K562 (cell line): ENCODE measurements around the gene MYO1D. TPM values are rescaled to one million over a fixed set of nuclear protein-coding genes. Genes with fewer than 3 reads are reported as not detected.

Experiments used
- ATAC-seq: fragments of 200-7000 bp; cut with Tn5 transposase; 3 replicates; pipeline ENCODE4 v1.9.1; 2020; ENCODE audit warnings: moderate library complexity
- BruUV-seq: library from RNA; stranded (reverse); fragments of 400-500 nt; replicated peaks from 2 replicates; lab custom pipeline; 2021; lab: Mats Ljungman, UMichigan
- CTCF ChIA-PET: fragments of 300-600 bp; formaldehyde crosslinking; extraction: SDS; loops from one replicate; lab custom pipeline; 2021; ENCODE audit warnings: low intra/inter-chr PET ratio; lab: Yijun Ruan, JAX
- POLR2A ChIA-PET: fragments of 300-600, 350-650 bp; sonication (Branson Sonifier 250); formaldehyde crosslinking; extraction: SDS; loops from one replicate; lab custom pipeline; 2021; ENCODE audit warnings: antibody characterized with exemption, inconsistent platforms; lab: Yijun Ruan, JAX
- DNase-seq, 4 experiments: peaks; one replicate each; pipeline versions ENCODE4 v3.0.0 to v3.0.0-alpha.2; 2011 to 2018; ENCODE audit warnings: low spot score in 3 of 4, mixed read lengths in 3 of 4; ENCODE audit errors: extremely low read depth in 1 of 4
- FAIRE-seq: peaks from 2 replicates; lab custom pipeline; 2011; peaks lifted over from hg19 to GRCh38; lab: Jason Lieb, UNC
- H2AFZ ChIP-seq: 2 replicates; pipeline ENCODE4 v1.6.0; 2011; ENCODE audit warnings: low read depth, low read length, control low read depth, inconsistent platforms
- H3K27ac ChIP-seq: fragments of 200-600 bp; 3 replicates; pipeline ENCODE4 v1.8.0; 2011; ENCODE audit warnings: low read depth, mild to moderate bottlenecking, control low read depth, inconsistent platforms, low read length, moderate library complexity, mixed read lengths; ENCODE audit errors: extremely low read depth
- H3K27me3 ChIP-seq, 2 experiments: fragments of 300-600 bp in 1 of 2; 2 replicates in 1 of 2; 3 replicates in 1 of 2; pipeline versions ENCODE4 v1.6.0 to v1.8.0; 2011; ENCODE audit warnings: inconsistent platforms in 2 of 2, low read length in 2 of 2, mild to moderate bottlenecking in 1 of 2, mixed read lengths in 1 of 2, moderate library complexity in 1 of 2; ENCODE audit not compliant: control insufficient read depth in 2 of 2, insufficient read depth in 2 of 2
- H3K36me3 ChIP-seq: fragments of 300-600 bp; 3 replicates; pipeline ENCODE4 v1.8.0; 2011; ENCODE audit warnings: mild to moderate bottlenecking, low read length, inconsistent platforms; ENCODE audit not compliant: control insufficient read depth, insufficient read depth
- H3K4me1 ChIP-seq, 2 experiments: fragments of 200-600 bp in 1 of 2; replicated peaks in 1 of 2; 2 replicates in 1 of 2; 3 replicates in 1 of 2; pipeline versions ENCODE4 v1.5.1 to v1.8.0; 2011; ENCODE audit warnings: inconsistent platforms in 2 of 2, low read length in 2 of 2, mild to moderate bottlenecking in 1 of 2, mixed read lengths in 1 of 2, moderate library complexity in 1 of 2; ENCODE audit not compliant: control insufficient read depth in 2 of 2, insufficient read depth in 2 of 2
- H3K4me2 ChIP-seq: 2 replicates; pipeline ENCODE4 v1.6.1; 2011; ENCODE audit warnings: low read length, control low read depth, inconsistent platforms, mixed read lengths; ENCODE audit not compliant: insufficient read depth
- H3K4me3 ChIP-seq: fragments of 200-600 bp; sonication (generic), shearing (Covaris generic); 2 replicates; pipeline ENCODE4 v1.5.1; 2016; ENCODE audit warnings: control low read depth, inconsistent platforms
- H3K79me2 ChIP-seq: fragments of 200-600 bp; 3 replicates; pipeline ENCODE4 v1.8.0; 2011; ENCODE audit warnings: low read length, inconsistent platforms; ENCODE audit not compliant: control insufficient read depth, insufficient read depth
- H3K9ac ChIP-seq, 2 experiments: 2 replicates each; pipeline versions ENCODE4 v1.6.0 to v1.6.1; 2011; ENCODE audit warnings: low read depth in 2 of 2, low read length in 2 of 2, control low read depth in 1 of 2, inconsistent platforms in 1 of 2, mild to moderate bottlenecking in 1 of 2, mixed read lengths in 1 of 2; ENCODE audit not compliant: insufficient read depth in 1 of 2
- H3K9me1 ChIP-seq: one replicate; pipeline ENCODE4 v1.6.0; 2011; ENCODE audit warnings: inconsistent platforms, mild to moderate bottlenecking, low read length, moderate library complexity; ENCODE audit not compliant: control insufficient read depth, insufficient read depth
- H3K9me3 ChIP-seq: replicated peaks from 2 replicates; pipeline ENCODE4 v1.5.1; 2011; ENCODE audit warnings: low read depth, low read length, inconsistent platforms; ENCODE audit not compliant: control insufficient read depth, insufficient read depth
- H4K20me1 ChIP-seq: replicated peaks from 2 replicates; pipeline ENCODE4 v1.6.1; 2011; ENCODE audit warnings: low read length, inconsistent platforms, mixed read lengths; ENCODE audit not compliant: control insufficient read depth, insufficient read depth
- FOXP1 ChIP-seq: sonication (generic); formaldehyde crosslinking; IDR thresholded peaks from 2 replicates; pipeline ENCODE4 v1.8.0; 2022; ENCODE audit warnings: mild to moderate bottlenecking, missing genetic modification reagents
- HNRNPK ChIP-seq: fragments of 200-400 bp; formaldehyde crosslinking; IDR thresholded peaks from one replicate; pipeline ENCODE4 v1.6.1; 2018; ENCODE audit warnings: mild to moderate bottlenecking, low read depth, low read length; ENCODE audit not compliant: poor library complexity, severe bottlenecking
- KLF16 ChIP-seq: IDR thresholded peaks from 2 replicates; pipeline ENCODE4 v1.6.1; 2016; ENCODE audit warnings: antibody characterized with exemption
- LEF1 ChIP-seq: fragments of 450-650 bp; IDR thresholded peaks from 2 replicates; pipeline ENCODE4 v1.6.1; 2016; ENCODE audit warnings: mild to moderate bottlenecking
- MTA1 ChIP-seq: fragments of 450-650 bp; IDR thresholded peaks from 2 replicates; pipeline ENCODE4 v1.6.1; 2017; ENCODE audit warnings: borderline replicate concordance
- RB1 ChIP-seq: fragments of 450-650 bp; IDR thresholded peaks from 2 replicates; pipeline ENCODE4 v1.6.1; 2017; ENCODE audit warnings: low read depth, mild to moderate bottlenecking
- ZC3H8 ChIP-seq: fragments of 450-650 bp; IDR thresholded peaks from 2 replicates; pipeline ENCODE4 v1.6.1; 2017
- ZNF165 ChIP-seq: fragments of 250-450 bp; sonication (Bioruptor Pico); IDR thresholded peaks from 2 replicates; pipeline ENCODE4 v1.4.0; 2020; ENCODE audit warnings: borderline replicate concordance
- ZNF57 ChIP-seq: fragments of 450-650 bp; formaldehyde crosslinking; IDR thresholded peaks from 2 replicates; pipeline ENCODE4 v1.4.0; 2020; ENCODE audit warnings: mild to moderate bottlenecking, moderate library complexity
- WGBS: fragments of 100-300 bp; shearing (Covaris generic); methylation state at CpG from one replicate; pipeline ENCODE4 v1.1.6; 2016; ENCODE audit warnings: low coverage, mixed read lengths; ENCODE audit not compliant: insufficient coverage; ENCODE audit errors: missing lambda C conversion rate; 5-methylcytosine and 5-hydroxymethylcytosine counted together
- in situ Hi-C: fragments of 300-500 bp; cut with MboI; formaldehyde crosslinking; loops from 4 replicates; pipeline ENCODE4 v1.15.0; 2018; ENCODE audit warnings: inconsistent platforms, mixed read lengths
- intact Hi-C: fragments of 100-400 bp; cut with micrococcal nuclease; formaldehyde crosslinking; loops from 2 replicates; pipeline ENCODE4 v1.14.2; 2022
- polyA plus RNA-seq, 8 experiments: library from polyadenylated mRNA; depleted of rRNA in 4 of 8; stranded (reverse) in 5 of 8; unstranded in 3 of 8; fragments of >200 nt; fragmentation: Nextera tagmentation in 2 of 8; fragmentation: Illumina TruSeq in 1 of 8; extraction: Ambion mirVana in 2 of 8; extraction: Trizol in 1 of 8; gene quantifications; 2 replicates each; pipeline versions ENCODE4 v1.2.1 to v1.2.3, GENCODE V29; 2011 to 2014; ENCODE audit warnings: inconsistent platforms in 1 of 8, missing spikeins in 1 of 8
- total RNA-seq, 7 experiments: library from RNA; depleted of rRNA in 6 of 7; stranded (reverse); fragments of >200 nt in 6 of 7; fragmentation: Illumina TruSeq in 2 of 7; extraction: Trizol in 2 of 7; gene quantifications; 2 replicates each; pipeline versions ENCODE4 v1.2.1 to v1.2.3, GENCODE V29; 2011 to 2021; ENCODE audit warnings: low replicate concordance in 1 of 7
- TF ChIP-seq, protein P1 (sequence below): sonication (generic); formaldehyde crosslinking; IDR thresholded peaks from 2 replicates; pipeline ENCODE4 v1.8.1; 2023; ENCODE audit warnings: mild to moderate bottlenecking, missing genetic modification reagents
- TF ChIP-seq, protein P2 (sequence below), 2 experiments: fragments of 200-800 bp in 1 of 2; sonication (Bioruptor generic) in 1 of 2; sonication (generic) in 1 of 2; formaldehyde crosslinking in 1 of 2; IDR thresholded peaks in 1 of 2; conservative IDR thresholded peaks in 1 of 2; 2 replicates each; pipeline versions ENCODE4 v1.5.0 to v1.6.1; 2016 to 2020; ENCODE audit warnings: missing compliant biosample characterization in 1 of 2, missing genetic modification characterization in 1 of 2, missing genetic modification reagents in 1 of 2
- TF ChIP-seq, protein P3 (sequence below), 2 experiments: IDR thresholded peaks; 2 replicates each; pipeline ENCODE4 v1.6.1; 2012; ENCODE audit warnings: improper control_type of control experiment in 2 of 2, low read depth in 2 of 2, low read length in 2 of 2, borderline replicate concordance in 1 of 2
- TF ChIP-seq, protein P4 (sequence below): fragments of 250-450 bp; sonication (Bioruptor Pico); IDR thresholded peaks from 2 replicates; pipeline ENCODE4 v1.8.0; 2021; ENCODE audit warnings: mild to moderate bottlenecking, moderate library complexity
- TF ChIP-seq, protein P5 (sequence below), 2 experiments: IDR thresholded peaks; 2 replicates each; pipeline ENCODE4 v1.6.1; 2011; ENCODE audit warnings: borderline replicate concordance in 1 of 2, control low read depth in 1 of 2, low read depth in 1 of 2, low read length in 1 of 2, mild to moderate bottlenecking in 1 of 2, mixed read lengths in 1 of 2, moderate library complexity in 1 of 2; ENCODE audit not compliant: insufficient read depth in 1 of 2, insufficient read length in 1 of 2, poor library complexity in 1 of 2, severe bottlenecking in 1 of 2; ENCODE audit errors: extremely low read depth in 1 of 2

MYO1D gene
- total and polyA plus RNA-seq, 9 of the 15 experiments (the other 6 are each of a cell fraction or from before 2014, with no cell fraction given) = 2.1 to 71.2 (median 45.4) TPM

DNA sequence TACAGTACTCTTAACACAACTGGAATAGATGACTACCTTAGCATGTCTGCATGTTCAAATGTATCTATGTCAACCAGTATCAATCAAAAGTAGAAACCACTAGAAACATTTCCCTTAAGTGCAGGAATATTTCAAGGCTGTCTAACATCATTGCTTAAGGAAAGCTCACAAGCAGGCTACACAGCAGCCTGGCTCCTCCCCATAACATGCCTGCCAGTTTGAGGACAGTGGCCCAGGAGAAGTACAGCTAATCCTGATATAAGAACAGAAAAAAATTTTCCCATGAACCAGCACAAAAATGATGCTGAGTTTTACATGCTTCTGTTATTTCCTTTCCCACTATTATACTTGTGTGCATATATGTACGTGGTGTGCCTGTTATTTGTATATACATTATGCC lies 175.1 kb downstream of the MYO1D start:
- H3K27me3 ChIP-seq = no peaks in the 10 kb centered on the region
- no peaks in the 10 kb centered on the region for H3K79me2 ChIP-seq
- H2AFZ ChIP-seq = no peak overlapping the region
- in situ Hi-C loops (no loop called here), intact Hi-C loops (no loop called here)
- no peaks in the 10 kb centered on the region for H3K9me3 ChIP-seq
- ChIA-PET POLR2A (no interaction called here), CTCF (no interaction called here)
- 16% methylated on average over 1 of the region's 1 CpG for WGBS
- no TSS peak for BruUV-seq
- no peak for FAIRE-seq
- H3K9ac ChIP-seq = no peak overlapping the region
- no peaks in the 10 kb centered on the region for H3K9me1 ChIP-seq
- H4K20me1 ChIP-seq = no peaks in the 10 kb centered on the region
- no peaks in the 10 kb centered on the region for H3K36me3 ChIP-seq
- ATAC-seq = no peak
- H3K4me2 ChIP-seq = no peak overlapping the region
- H3K4me1 ChIP-seq = no peaks in the 10 kb centered on the region
- H3K4me3 ChIP-seq = no peak overlapping the region
- no peak for DNase-seq
- no peak overlapping the region for H3K27ac ChIP-seq
- TF ChIP-seq HNRNPK = no peak
- TF ChIP-seq ZNF57 = no peak
- TF ChIP-seq KLF16 = no peak
- TF ChIP-seq, protein P1, sequence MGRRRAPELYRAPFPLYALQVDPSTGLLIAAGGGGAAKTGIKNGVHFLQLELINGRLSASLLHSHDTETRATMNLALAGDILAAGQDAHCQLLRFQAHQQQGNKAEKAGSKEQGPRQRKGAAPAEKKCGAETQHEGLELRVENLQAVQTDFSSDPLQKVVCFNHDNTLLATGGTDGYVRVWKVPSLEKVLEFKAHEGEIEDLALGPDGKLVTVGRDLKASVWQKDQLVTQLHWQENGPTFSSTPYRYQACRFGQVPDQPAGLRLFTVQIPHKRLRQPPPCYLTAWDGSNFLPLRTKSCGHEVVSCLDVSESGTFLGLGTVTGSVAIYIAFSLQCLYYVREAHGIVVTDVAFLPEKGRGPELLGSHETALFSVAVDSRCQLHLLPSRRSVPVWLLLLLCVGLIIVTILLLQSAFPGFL (CRISPR knock-in tag) = no peak
- no peak for TF ChIP-seq MTA1
- TF ChIP-seq, protein P2, sequence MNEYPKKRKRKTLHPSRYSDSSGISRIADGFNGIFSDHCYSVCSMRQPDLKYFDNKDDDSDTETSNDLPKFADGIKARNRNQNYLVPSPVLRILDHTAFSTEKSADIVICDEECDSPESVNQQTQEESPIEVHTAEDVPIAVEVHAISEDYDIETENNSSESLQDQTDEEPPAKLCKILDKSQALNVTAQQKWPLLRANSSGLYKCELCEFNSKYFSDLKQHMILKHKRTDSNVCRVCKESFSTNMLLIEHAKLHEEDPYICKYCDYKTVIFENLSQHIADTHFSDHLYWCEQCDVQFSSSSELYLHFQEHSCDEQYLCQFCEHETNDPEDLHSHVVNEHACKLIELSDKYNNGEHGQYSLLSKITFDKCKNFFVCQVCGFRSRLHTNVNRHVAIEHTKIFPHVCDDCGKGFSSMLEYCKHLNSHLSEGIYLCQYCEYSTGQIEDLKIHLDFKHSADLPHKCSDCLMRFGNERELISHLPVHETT (CRISPR knock-in tag; conservative IDR thresholded peaks at IDR 0.05 in 1 of 2, IDR thresholded peaks at IDR 0.05 in 1 of 2) = no peak
- TF ChIP-seq, protein P3, sequence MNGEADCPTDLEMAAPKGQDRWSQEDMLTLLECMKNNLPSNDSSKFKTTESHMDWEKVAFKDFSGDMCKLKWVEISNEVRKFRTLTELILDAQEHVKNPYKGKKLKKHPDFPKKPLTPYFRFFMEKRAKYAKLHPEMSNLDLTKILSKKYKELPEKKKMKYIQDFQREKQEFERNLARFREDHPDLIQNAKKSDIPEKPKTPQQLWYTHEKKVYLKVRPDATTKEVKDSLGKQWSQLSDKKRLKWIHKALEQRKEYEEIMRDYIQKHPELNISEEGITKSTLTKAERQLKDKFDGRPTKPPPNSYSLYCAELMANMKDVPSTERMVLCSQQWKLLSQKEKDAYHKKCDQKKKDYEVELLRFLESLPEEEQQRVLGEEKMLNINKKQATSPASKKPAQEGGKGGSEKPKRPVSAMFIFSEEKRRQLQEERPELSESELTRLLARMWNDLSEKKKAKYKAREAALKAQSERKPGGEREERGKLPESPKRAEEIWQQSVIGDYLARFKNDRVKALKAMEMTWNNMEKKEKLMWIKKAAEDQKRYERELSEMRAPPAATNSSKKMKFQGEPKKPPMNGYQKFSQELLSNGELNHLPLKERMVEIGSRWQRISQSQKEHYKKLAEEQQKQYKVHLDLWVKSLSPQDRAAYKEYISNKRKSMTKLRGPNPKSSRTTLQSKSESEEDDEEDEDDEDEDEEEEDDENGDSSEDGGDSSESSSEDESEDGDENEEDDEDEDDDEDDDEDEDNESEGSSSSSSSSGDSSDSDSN (IDR thresholded peaks at IDR 0.05; ENCODE audit: borderline replicate concordance in 1 of 2, low read depth in 2 of 2, low read length in 2 of 2) = no peak
- TF ChIP-seq ZC3H8 = no peak
- TF ChIP-seq, protein P4, sequence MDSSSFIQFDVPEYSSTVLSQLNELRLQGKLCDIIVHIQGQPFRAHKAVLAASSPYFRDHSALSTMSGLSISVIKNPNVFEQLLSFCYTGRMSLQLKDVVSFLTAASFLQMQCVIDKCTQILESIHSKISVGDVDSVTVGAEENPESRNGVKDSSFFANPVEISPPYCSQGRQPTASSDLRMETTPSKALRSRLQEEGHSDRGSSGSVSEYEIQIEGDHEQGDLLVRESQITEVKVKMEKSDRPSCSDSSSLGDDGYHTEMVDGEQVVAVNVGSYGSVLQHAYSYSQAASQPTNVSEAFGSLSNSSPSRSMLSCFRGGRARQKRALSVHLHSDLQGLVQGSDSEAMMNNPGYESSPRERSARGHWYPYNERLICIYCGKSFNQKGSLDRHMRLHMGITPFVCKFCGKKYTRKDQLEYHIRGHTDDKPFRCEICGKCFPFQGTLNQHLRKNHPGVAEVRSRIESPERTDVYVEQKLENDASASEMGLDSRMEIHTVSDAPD (CRISPR knock-in tag) = no peak
- TF ChIP-seq, protein P5, sequence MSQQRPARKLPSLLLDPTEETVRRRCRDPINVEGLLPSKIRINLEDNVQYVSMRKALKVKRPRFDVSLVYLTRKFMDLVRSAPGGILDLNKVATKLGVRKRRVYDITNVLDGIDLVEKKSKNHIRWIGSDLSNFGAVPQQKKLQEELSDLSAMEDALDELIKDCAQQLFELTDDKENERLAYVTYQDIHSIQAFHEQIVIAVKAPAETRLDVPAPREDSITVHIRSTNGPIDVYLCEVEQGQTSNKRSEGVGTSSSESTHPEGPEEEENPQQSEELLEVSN (IDR thresholded peaks at IDR 0.05; ENCODE audit: borderline replicate concordance in 1 of 2, extremely low read depth in 1 of 2, insufficient read depth in 1 of 2, insufficient read length in 1 of 2, low read depth in 1 of 2, low read length in 1 of 2, poor library complexity in 1 of 2, severe bottlenecking in 1 of 2) = no peak
- no peak for TF ChIP-seq RB1
- no peak for TF ChIP-seq ZNF165
- TF ChIP-seq FOXP1 (CRISPR knock-in tag) = no peak
- TF ChIP-seq LEF1 = no peak
